HEK293T (cell line): ENCODE results near the gene INVS.

Experiments
- CTCF ChIA-PET: fragments of 350-600 bp; formaldehyde crosslinking; extraction: SDS; loops from one replicate; lab custom pipeline; 2021; ENCODE audit warnings: antibody characterized with exemption, inconsistent platforms; lab: Yijun Ruan, JAX
- POLR2A ChIA-PET: fragments of 350-600 bp; formaldehyde crosslinking; extraction: SDS; loops from one replicate; lab custom pipeline; 2020; ENCODE audit warnings: antibody characterized with exemption, inconsistent platforms; lab: Yijun Ruan, JAX
- DNase-seq: peaks from one replicate; pipeline ENCODE4 v3.0.0; 2012; ENCODE audit warnings: mixed read lengths; ENCODE audit errors: extremely low spot score
- ARNT ChIP-seq: fragments of 450-650 bp; IDR thresholded peaks from 2 replicates; pipeline ENCODE4 v1.6.1; 2017; ENCODE audit warnings: mild to moderate bottlenecking
- BHLHE40 ChIP-seq: fragments of 450-650 bp; IDR thresholded peaks from 2 replicates; pipeline ENCODE4 v1.6.1; 2016; ENCODE audit warnings: mild to moderate bottlenecking, moderate library complexity, borderline replicate concordance
- CTBP1 ChIP-seq: fragments of 450-650 bp; IDR thresholded peaks from 2 replicates; pipeline ENCODE4 v1.6.1; 2016; ENCODE audit warnings: borderline replicate concordance
- ELF4 ChIP-seq: fragments of 450-650 bp; IDR thresholded peaks from 2 replicates; pipeline ENCODE4 v1.6.1; 2017; ENCODE audit warnings: antibody characterized with exemption
- FOXA1 ChIP-seq: fragments of 450-650 bp; IDR thresholded peaks from 2 replicates; pipeline ENCODE4 v1.6.1; 2016; ENCODE audit warnings: mild to moderate bottlenecking
- FOXK2 ChIP-seq: fragments of 450-650 bp; IDR thresholded peaks from 2 replicates; pipeline ENCODE4 v1.6.1; 2016; ENCODE audit warnings: mild to moderate bottlenecking
- FOXM1 ChIP-seq: fragments of 450-650 bp; IDR thresholded peaks from 2 replicates; pipeline ENCODE4 v1.6.1; 2017; ENCODE audit warnings: mild to moderate bottlenecking, borderline replicate concordance
- HDGF ChIP-seq: fragments of 450-650 bp; IDR thresholded peaks from 2 replicates; pipeline ENCODE4 v1.6.1; 2017; ENCODE audit warnings: antibody characterized with exemption, borderline replicate concordance
- L3MBTL2 ChIP-seq: fragments of 450-650 bp; conservative IDR thresholded peaks from 2 replicates; pipeline ENCODE4 v1.6.1; 2016; ENCODE audit warnings: mild to moderate bottlenecking
- LEF1 ChIP-seq: fragments of 450-650 bp; IDR thresholded peaks from 2 replicates; pipeline ENCODE4 v1.6.1; 2017; ENCODE audit warnings: mild to moderate bottlenecking, borderline replicate concordance
- NFRKB ChIP-seq: fragments of 450-650 bp; IDR thresholded peaks from 2 replicates; pipeline ENCODE4 v1.6.1; 2016; ENCODE audit warnings: mild to moderate bottlenecking, moderate library complexity
- PKNOX1 ChIP-seq: fragments of 450-650 bp; IDR thresholded peaks from 2 replicates; pipeline ENCODE4 v1.6.1; 2016
- SP1 ChIP-seq: fragments of 450-650 bp; IDR thresholded peaks from 2 replicates; pipeline ENCODE4 v1.6.1; 2017
- SUZ12 ChIP-seq: fragments of 450-650 bp; IDR thresholded peaks from 2 replicates; pipeline ENCODE4 v1.6.1; 2016; ENCODE audit warnings: mild to moderate bottlenecking
- TARDBP ChIP-seq: fragments of 450-650 bp; IDR thresholded peaks from 2 replicates; pipeline ENCODE4 v1.6.1; 2016
- ZNF384 ChIP-seq: fragments of 450-650 bp; IDR thresholded peaks from 2 replicates; pipeline ENCODE4 v1.6.1; 2016

The INVS gene

GRCh38 chr9:100193078-100193477 is 94.0 kb downstream of the INVS start:
- TF ChIP-seq LEF1 (no peak), L3MBTL2 (no peak), SUZ12 (no peak), FOXM1 (no peak), ZNF384 (no peak), CTBP1 (no peak), SP1 (no peak), TARDBP (no peak), ELF4 (no peak), ARNT (no peak), HDGF (no peak), PKNOX1 (no peak), FOXA1 (no peak), NFRKB (no peak), BHLHE40 (no peak), FOXK2 (no peak)
- ChIA-PET POLR2A (no interaction called here), CTCF (no interaction called here)
- no peak for DNase-seq

GRCh38 chr9:100196215-100196614 is 97.2 kb downstream of the INVS start:
- ChIA-PET POLR2A (no interaction called here), CTCF (interaction anchor here (0.9 kb wide), 1 partner anchor 405 kb away, joined by 3 read pairs; no protein-coding TSS in a partner anchor)
- TF ChIP-seq SUZ12 (no peak), ELF4 (no peak), HDGF (no peak), L3MBTL2 (no peak), ARNT (no peak), TARDBP (no peak), FOXM1 (no peak), ZNF384 (no peak), PKNOX1 (no peak), FOXA1 (no peak), NFRKB (no peak), LEF1 (no peak), FOXK2 (no peak), CTBP1 (no peak), BHLHE40 (no peak)
- DNase-seq, result no peak

- ChIA-PET POLR2A (no interaction called here), CTCF (interaction anchor here (0.9 kb wide), 1 partner anchor 404 kb away, joined by 3 read pairs; no protein-coding TSS in a partner anchor)
- TF ChIP-seq FOXA1 (no peak), FOXK2 (no peak), FOXM1 (no peak), ZNF384 (no peak), NFRKB (no peak), BHLHE40 (no peak), SUZ12 (no peak), CTBP1 (no peak), LEF1 (no peak), PKNOX1 (no peak), ELF4 (no peak), SP1 (no peak), TARDBP (no peak), ARNT (no peak), HDGF (no peak), L3MBTL2 (no peak)
- DNase-seq, result no peak
Observed at GRCh38 chr9:100196828-100197227, 97.8 kb downstream of the INVS start.

- TF ChIP-seq TARDBP (no peak), FOXA1 (no peak), FOXK2 (no peak), SUZ12 (no peak), CTBP1 (no peak), FOXM1 (no peak), L3MBTL2 (no peak), ZNF384 (no peak), BHLHE40 (no peak), HDGF (no peak), ELF4 (no peak)
- CTCF ChIA-PET, result no interaction called here
- DNase-seq, result no peak
- POLR2A ChIA-PET, result no interaction called here
Observed at GRCh38 chr9:100197553-100197952, 98.5 kb downstream of the INVS start.

- POLR2A ChIA-PET, result no interaction called here
- CTCF ChIA-PET, result no interaction called here
- TF ChIP-seq NFRKB (no peak), FOXM1 (no peak), L3MBTL2 (no peak), SP1 (no peak), LEF1 (no peak), SUZ12 (no peak), FOXK2 (no peak), ZNF384 (no peak), FOXA1 (no peak), TARDBP (no peak), ELF4 (no peak)
- no peak for DNase-seq
Observed at GRCh38 chr9:100202806-100203205, 103.8 kb downstream of the INVS start.

GRCh38 chr9:100204796-100205195 is 105.8 kb downstream of the INVS start:
- CTCF ChIA-PET, result no interaction called here
- no peak for TF ChIP-seq HDGF
- TF ChIP-seq SUZ12, result no peak
- no peak for TF ChIP-seq TARDBP
- no peak for TF ChIP-seq LEF1
- no peak for TF ChIP-seq ELF4
- no peak for DNase-seq
- POLR2A ChIA-PET, result no interaction called here
